Measurements from ENCODE around the gene MOGAT3.
A peak's percentile ranks its signal among the peaks of the same experiment; 100 is the strongest.

MOGAT3 gene

DNA sequence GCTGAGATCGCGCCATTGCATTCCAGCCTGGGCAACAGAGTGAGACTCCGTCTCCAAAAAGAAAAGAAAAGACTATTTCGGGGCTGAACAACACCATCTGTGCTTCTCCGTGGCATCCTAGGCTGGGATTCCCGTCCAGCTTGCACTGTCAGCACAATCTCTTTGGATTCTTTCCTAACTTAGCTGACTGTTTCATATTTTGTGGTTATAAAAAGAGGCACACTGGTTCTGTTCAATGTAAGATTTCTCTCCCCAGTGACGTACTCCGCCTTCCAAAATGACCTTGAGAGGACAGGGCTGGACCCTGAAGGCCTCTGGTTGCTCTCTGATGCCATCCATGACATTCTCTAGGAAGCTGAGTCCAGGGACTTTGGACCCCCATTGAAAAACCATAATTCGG, 25.9 kb upstream of the MOGAT3 start:
- no peaks in the 10 kb centered on the region for H3K27me3 ChIP-seq (ENCODE audit: insufficient read depth, low read length)
- no peak overlapping the region for H3K4ac ChIP-seq (ENCODE audit: low read depth, low read length)
- H3K4me1 ChIP-seq (ENCODE audit: control insufficient read depth in 1 of 2, insufficient read depth in 2 of 2, low read length in 2 of 2): peaks cover 3 to 4% of the 10 kb centered on the region in 2 experiments
- H4K8ac ChIP-seq (ENCODE audit: low read depth, low read length): no peak overlapping the region
- H4K12ac ChIP-seq (ENCODE audit: low read depth, low read length): no peak overlapping the region
- no peaks in the 10 kb centered on the region for H3K79me1 ChIP-seq (ENCODE audit: low read length)
- H3K4me3 ChIP-seq (ENCODE audit: low read depth, low read length): no peak overlapping the region
- no peak overlapping the region for H4K91ac ChIP-seq (ENCODE audit: low read depth, low read length)
- H3K4me2 ChIP-seq (ENCODE audit: low read length): no peak overlapping the region
- H3K18ac ChIP-seq (ENCODE audit: low read length): no peak overlapping the region
- no peak overlapping the region for H3K14ac ChIP-seq (ENCODE audit: low read length)
- H3K27ac ChIP-seq (ENCODE audit: low read depth, low read length): no peak overlapping the region
- H2AFZ ChIP-seq (ENCODE audit: insufficient read depth, low read length, poor library complexity): no peak overlapping the region
- H2BK5ac ChIP-seq (ENCODE audit: low read depth, low read length, poor library complexity): no peak overlapping the region
- DNase-seq: no peak
- no peak overlapping the region for H3K9ac ChIP-seq (ENCODE audit: low read length)
- peaks cover 1% of the 10 kb centered on the region for H3K9me3 ChIP-seq (ENCODE audit: insufficient read depth, low read depth, low read length)
- no peak overlapping the region for H2BK120ac ChIP-seq (ENCODE audit: insufficient read depth, low read length, poor library complexity)
- H3K23ac ChIP-seq (ENCODE audit: low read length): no peak overlapping the region
- H3K36me3 ChIP-seq (ENCODE audit: control insufficient read depth in 1 of 2, insufficient read depth in 2 of 2, low read length in 2 of 2): peaks cover 25 to 34% of the 10 kb centered on the region in 2 experiments
- H2BK12ac ChIP-seq (ENCODE audit: low read length): no peak overlapping the region
- no peaks in the 10 kb centered on the region for H3K79me2 ChIP-seq (ENCODE audit: control insufficient read depth, insufficient read depth, low read length, poor library complexity)
- H2AK5ac ChIP-seq (ENCODE audit: low read length): no peak overlapping the region
- WGBS (ENCODE audit: extremely low coverage, insufficient coverage, insufficient read length): no CpG with 5 or more reads among the region's 9 CpGs

GRCh38 chr7:101225650-101226049, 24.8 kb upstream of the MOGAT3 start:
- Histone ChIP-seq H2AK5ac (ENCODE audit: low read length) (no peak overlapping the region), H3K79me2 (ENCODE audit: control insufficient read depth, insufficient read depth, low read length, poor library complexity) (no peaks in the 10 kb centered on the region), H3K4me3 (ENCODE audit: low read depth, low read length) (no peak overlapping the region), H3K27ac (ENCODE audit: low read depth, low read length) (no peak overlapping the region), H4K91ac (ENCODE audit: low read depth, low read length) (no peak overlapping the region), H3K36me3 (ENCODE audit: control insufficient read depth in 1 of 2, insufficient read depth in 2 of 2, low read length in 2 of 2) (peaks cover 25 to 34% of the 10 kb centered on the region in 2 experiments), H3K9ac (ENCODE audit: low read length) (no peak overlapping the region), H3K4me1 (ENCODE audit: control insufficient read depth in 1 of 2, insufficient read depth in 2 of 2, low read length in 2 of 2) (no peaks in the 10 kb centered on the region), H4K12ac (ENCODE audit: low read depth, low read length) (no peak overlapping the region), H3K18ac (ENCODE audit: low read length) (no peak overlapping the region), H3K4ac (ENCODE audit: low read depth, low read length) (no peak overlapping the region), H2BK120ac (ENCODE audit: insufficient read depth, low read length, poor library complexity) (no peak overlapping the region), H2AFZ (ENCODE audit: insufficient read depth, low read length, poor library complexity) (no peak overlapping the region), H3K23ac (ENCODE audit: low read length) (no peak overlapping the region), H3K27me3 (ENCODE audit: insufficient read depth, low read length) (no peaks in the 10 kb centered on the region), H2BK12ac (ENCODE audit: low read length) (no peak overlapping the region), H4K8ac (ENCODE audit: low read depth, low read length) (no peak overlapping the region), H3K14ac (ENCODE audit: low read length) (no peak overlapping the region), H3K79me1 (ENCODE audit: low read length) (no peaks in the 10 kb centered on the region), H3K9me3 (ENCODE audit: insufficient read depth, low read depth, low read length) (peaks cover 1% of the 10 kb centered on the region), H3K4me2 (ENCODE audit: low read length) (no peak overlapping the region), H2BK5ac (ENCODE audit: low read depth, low read length, poor library complexity) (no peak overlapping the region)
- WGBS (ENCODE audit: extremely low coverage, insufficient coverage, insufficient read length): no CpG with 5 or more reads among the region's 6 CpGs
- no peak for DNase-seq

DNA sequence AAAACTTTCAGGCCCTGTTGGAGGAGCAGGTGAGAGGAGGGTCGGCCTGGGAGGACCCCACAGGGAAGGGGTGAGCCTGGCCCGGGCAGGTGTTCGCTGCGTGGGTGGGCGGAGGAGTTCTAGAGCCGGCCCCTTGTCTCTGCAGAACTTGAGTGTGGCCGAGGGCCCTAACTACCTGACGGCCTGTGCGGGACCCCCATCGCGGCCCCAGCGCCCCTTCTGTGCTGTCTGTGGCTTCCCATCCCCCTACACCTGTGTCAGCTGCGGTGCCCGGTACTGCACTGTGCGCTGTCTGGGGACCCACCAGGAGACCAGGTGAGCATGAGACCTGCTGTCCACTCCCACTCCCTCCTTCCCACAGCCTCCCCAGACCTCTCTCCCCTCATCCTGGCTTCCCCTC, 22.7 kb upstream of the MOGAT3 start:
- H3K9me3 ChIP-seq (ENCODE audit: insufficient read depth, low read depth, low read length): peaks cover 1% of the 10 kb centered on the region
- no peak overlapping the region for H3K4me2 ChIP-seq (ENCODE audit: low read length)
- DNase-seq: no peak
- H3K79me2 ChIP-seq (ENCODE audit: control insufficient read depth, insufficient read depth, low read length, poor library complexity): peaks cover 1% of the 10 kb centered on the region
- no peak overlapping the region for H3K18ac ChIP-seq (ENCODE audit: low read length)
- H2BK12ac ChIP-seq (ENCODE audit: low read length): no peak overlapping the region
- H2AFZ ChIP-seq (ENCODE audit: insufficient read depth, low read length, poor library complexity): no peak overlapping the region
- H3K23ac ChIP-seq (ENCODE audit: low read length): no peak overlapping the region
- H2BK120ac ChIP-seq (ENCODE audit: insufficient read depth, low read length, poor library complexity): no peak overlapping the region
- no peak overlapping the region for H4K12ac ChIP-seq (ENCODE audit: low read depth, low read length)
- WGBS (ENCODE audit: extremely low coverage, insufficient coverage, insufficient read length): no CpG with 5 or more reads among the region's 15 CpGs
- no peaks in the 10 kb centered on the region for H3K27me3 ChIP-seq (ENCODE audit: insufficient read depth, low read length)
- H3K79me1 ChIP-seq (ENCODE audit: low read length): no peaks in the 10 kb centered on the region
- no peak overlapping the region for H3K27ac ChIP-seq (ENCODE audit: low read depth, low read length)
- peaks cover 2 to 5% of the 10 kb centered on the region in 2 experiments for H3K4me1 ChIP-seq (ENCODE audit: control insufficient read depth in 1 of 2, insufficient read depth in 2 of 2, low read length in 2 of 2)
- no peak overlapping the region for H2AK5ac ChIP-seq (ENCODE audit: low read length)
- H4K91ac ChIP-seq (ENCODE audit: low read depth, low read length): no peak overlapping the region
- no peak overlapping the region for H3K14ac ChIP-seq (ENCODE audit: low read length)
- no peak overlapping the region for H4K8ac ChIP-seq (ENCODE audit: low read depth, low read length)
- no peak overlapping the region for H3K4ac ChIP-seq (ENCODE audit: low read depth, low read length)
- no peak overlapping the region for H2BK5ac ChIP-seq (ENCODE audit: low read depth, low read length, poor library complexity)
- no peak overlapping the region for H3K9ac ChIP-seq (ENCODE audit: low read length)
- peaks cover 22 to 31% of the 10 kb centered on the region in 2 experiments for H3K36me3 ChIP-seq (ENCODE audit: control insufficient read depth in 1 of 2, insufficient read depth in 2 of 2, low read length in 2 of 2)
- H3K4me3 ChIP-seq (ENCODE audit: low read depth, low read length): peak overlapping the region; percentile 41

DNA sequence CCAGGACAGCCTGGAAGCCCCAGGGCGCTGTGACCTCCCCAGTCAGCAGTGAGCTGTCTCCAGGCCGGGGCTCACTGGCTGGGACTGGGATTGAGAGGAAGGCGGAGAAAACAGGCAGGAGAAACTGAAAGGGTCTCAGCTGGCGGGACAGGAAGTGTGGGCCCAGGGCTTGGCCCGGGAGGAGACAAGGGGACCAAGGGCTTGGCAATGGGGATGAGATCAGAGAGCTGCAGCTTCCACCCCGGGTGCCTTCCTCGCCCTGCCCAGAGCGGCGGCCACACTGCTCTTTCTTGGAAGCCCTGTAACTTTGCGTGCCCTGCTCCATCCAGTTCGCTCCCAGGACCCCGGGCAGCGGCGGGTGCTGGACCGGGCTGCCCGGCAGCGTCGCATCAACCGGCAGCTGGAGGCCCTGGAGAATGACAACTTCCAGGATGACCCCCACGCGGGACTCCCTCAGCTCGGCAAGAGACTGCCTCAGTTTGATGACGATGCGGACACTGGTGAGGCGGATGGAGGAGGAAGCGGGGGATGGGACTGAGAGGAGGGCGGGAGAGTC, 21.5 kb upstream of the MOGAT3 start:
- no peak overlapping the region for H2BK5ac ChIP-seq (ENCODE audit: low read depth, low read length, poor library complexity)
- no peak overlapping the region for H2BK120ac ChIP-seq (ENCODE audit: insufficient read depth, low read length, poor library complexity)
- no peak overlapping the region for H4K8ac ChIP-seq (ENCODE audit: low read depth, low read length)
- H3K4me1 ChIP-seq (ENCODE audit: control insufficient read depth in 1 of 2, insufficient read depth in 2 of 2, low read length in 2 of 2): peaks cover 3 to 6% of the 10 kb centered on the region in 2 experiments
- H3K79me2 ChIP-seq (ENCODE audit: control insufficient read depth, insufficient read depth, low read length, poor library complexity): peaks cover 6% of the 10 kb centered on the region
- no peak overlapping the region for H3K27ac ChIP-seq (ENCODE audit: low read depth, low read length)
- H4K91ac ChIP-seq (ENCODE audit: low read depth, low read length): no peak overlapping the region
- H3K4me2 ChIP-seq (ENCODE audit: low read length): no peak overlapping the region
- no peak overlapping the region for H2BK12ac ChIP-seq (ENCODE audit: low read length)
- H3K23ac ChIP-seq (ENCODE audit: low read length): no peak overlapping the region
- no peak overlapping the region for H2AK5ac ChIP-seq (ENCODE audit: low read length)
- DNase-seq: no peak
- no peak overlapping the region for H3K14ac ChIP-seq (ENCODE audit: low read length)
- no peak overlapping the region for H2AFZ ChIP-seq (ENCODE audit: insufficient read depth, low read length, poor library complexity)
- peaks cover 1% of the 10 kb centered on the region for H3K9me3 ChIP-seq (ENCODE audit: insufficient read depth, low read depth, low read length)
- no peak overlapping the region for H3K18ac ChIP-seq (ENCODE audit: low read length)
- H3K27me3 ChIP-seq (ENCODE audit: insufficient read depth, low read length): no peaks in the 10 kb centered on the region
- peaks cover 22 to 29% of the 10 kb centered on the region in 2 experiments for H3K36me3 ChIP-seq (ENCODE audit: control insufficient read depth in 1 of 2, insufficient read depth in 2 of 2, low read length in 2 of 2)
- H3K4ac ChIP-seq (ENCODE audit: low read depth, low read length): no peak overlapping the region
- H3K9ac ChIP-seq (ENCODE audit: low read length): no peak overlapping the region
- no CpG with 5 or more reads among the region's 27 CpGs for WGBS (ENCODE audit: extremely low coverage, insufficient coverage, insufficient read length)
- H3K4me3 ChIP-seq (ENCODE audit: low read depth, low read length): no peak overlapping the region
- no peak overlapping the region for H4K12ac ChIP-seq (ENCODE audit: low read depth, low read length)
- H3K79me1 ChIP-seq (ENCODE audit: low read length): peaks cover 5% of the 10 kb centered on the region

Measured in trophoblast cell (in vitro differentiated cells and primary cell).